HFFc6 (cell line): ENCODE data around the gene CDX1. TPM values are rescaled to one million over a fixed set of nuclear protein-coding genes. Genes with fewer than 3 reads are reported as not detected.

Source experiments
- DNase-seq: peaks from one replicate; pipeline ENCODE4 v3.0.0-alpha.2; 2018
- H3K27ac Mint-ChIP-seq: 2 replicates; pipeline ENCODE4 v1.8.0; 2020; ENCODE audit warnings: mild to moderate bottlenecking, mixed read lengths
- H3K27me3 Mint-ChIP-seq: 2 replicates; pipeline ENCODE4 v1.8.0; 2021; ENCODE audit warnings: mild to moderate bottlenecking, moderate library complexity, mixed read lengths; ENCODE audit not compliant: insufficient read depth
- H3K36me3 Mint-ChIP-seq: 2 replicates; pipeline ENCODE4 v1.8.0; 2021; ENCODE audit warnings: low read depth, mixed read lengths
- H3K4me1 Mint-ChIP-seq: 2 replicates; pipeline ENCODE4 v1.8.0; 2020; ENCODE audit warnings: low read depth, mixed read lengths
- H3K4me3 Mint-ChIP-seq: 2 replicates; pipeline ENCODE4 v1.8.0; 2020; ENCODE audit warnings: mild to moderate bottlenecking, moderate library complexity, mixed read lengths
- H3K9me3 Mint-ChIP-seq: 2 replicates; pipeline ENCODE4 v1.8.0; 2020; ENCODE audit warnings: mild to moderate bottlenecking, mixed read lengths
- CTCF ChIP-seq: fragments of 200-600 bp; sonication (generic); IDR thresholded peaks from 2 replicates; pipeline ENCODE4 v1.5.0; 2021; ENCODE audit warnings: antibody characterized with exemption, mild to moderate bottlenecking
- total RNA-seq, 6 experiments: library from RNA; stranded (reverse); fragmentation: NEBNext Ultra II Directional; extraction: Animal tissue kit (Norgen Biotek cat#: 25700); gene quantifications; 2 replicates in 1 of 6; 3 replicates in 5 of 6; pipeline ENCODE4 v1.2.3, GENCODE V29; 2021

CDX1 gene
- total RNA-seq, 6 experiments from 2014 or later, result 0.11 TPM; not detected in 5

- no peaks in the 10 kb centered on the region for H3K9me3 Mint-ChIP-seq
- H3K4me1 Mint-ChIP-seq, result peaks cover 6% of the 10 kb centered on the region; the same call in 1 of the 2 replicates
Observed at GRCh38 chr5:150175076-150175475, 8.5 kb downstream of the CDX1 start.

GRCh38 chr5:150175536-150175935, 9.0 kb downstream of the CDX1 start:
- Mint-ChIP-seq H3K9me3 (no peaks in the 10 kb centered on the region), H3K4me1 (peaks cover 10% of the 10 kb centered on the region), H3K4me3 (no peak overlapping the region), H3K27me3 (peaks cover 2% of the 10 kb centered on the region), H3K27ac (no peak overlapping the region; the same call in 1 of the 2 replicates), H3K36me3 (no peaks in the 10 kb centered on the region)
- peak; percentile 81 for TF ChIP-seq CTCF
- peak; percentile 39 for DNase-seq

More at GRCh38 chr5:150175076-150175475, 8.5 kb downstream of the CDX1 start:
- DNase-seq, result no peak
- Mint-ChIP-seq H3K27ac (no peak overlapping the region), H3K4me3 (no peak overlapping the region), H3K27me3 (peaks cover 2% of the 10 kb centered on the region), H3K36me3 (no peaks in the 10 kb centered on the region)
- TF ChIP-seq CTCF, result no peak

- no peak for DNase-seq
- peaks cover 8% of the 10 kb centered on the region for H3K27me3 Mint-ChIP-seq
- H3K4me3 Mint-ChIP-seq, result no peak overlapping the region
- no peak overlapping the region for H3K27ac Mint-ChIP-seq
- no peak for TF ChIP-seq CTCF
- no peaks in the 10 kb centered on the region for H3K9me3 Mint-ChIP-seq
- H3K4me1 Mint-ChIP-seq, result peaks cover 23% of the 10 kb centered on the region
- no peaks in the 10 kb centered on the region for H3K36me3 Mint-ChIP-seq
Observed at GRCh38 chr5:150176745-150177477, 10.3 kb downstream of the CDX1 start.

- no peaks in the 10 kb centered on the region for H3K9me3 Mint-ChIP-seq
- no peak for TF ChIP-seq CTCF
- DNase-seq, result no peak
- peaks cover 28% of the 10 kb centered on the region for H3K4me1 Mint-ChIP-seq
- peaks cover 15% of the 10 kb centered on the region for H3K27me3 Mint-ChIP-seq
- no peak overlapping the region for H3K27ac Mint-ChIP-seq
- no peaks in the 10 kb centered on the region for H3K36me3 Mint-ChIP-seq
- no peak overlapping the region for H3K4me3 Mint-ChIP-seq
Observed at GRCh38 chr5:150177721-150178120, 11.1 kb downstream of the CDX1 start.

GRCh38 chr5:150178262-150178661, 11.7 kb downstream of the CDX1 start:
- H3K27me3 Mint-ChIP-seq, result peaks cover 15% of the 10 kb centered on the region
- H3K9me3 Mint-ChIP-seq, result no peaks in the 10 kb centered on the region
- no peak overlapping the region for H3K4me3 Mint-ChIP-seq
- no peaks in the 10 kb centered on the region for H3K36me3 Mint-ChIP-seq
- no peak for DNase-seq
- H3K4me1 Mint-ChIP-seq, result peaks cover 28% of the 10 kb centered on the region
- TF ChIP-seq CTCF, result no peak
- H3K27ac Mint-ChIP-seq, result no peak overlapping the region
